Glutamatergic neuron (in vitro differentiated cells): ENCODE measurements around the gene SINHCAF. TPM values are rescaled to one million over a fixed set of nuclear protein-coding genes. Genes with fewer than 3 reads are reported as not detected.

Experiments used
- DNase-seq: peaks from one replicate; pipeline ENCODE4 v3.0.0; 2022
- H3K27ac Mint-ChIP-seq: one replicate; pipeline ENCODE4 v1.8.0; 2020; ENCODE audit warnings: mild to moderate bottlenecking, mixed read lengths, inconsistent platforms; ENCODE audit not compliant: unreplicated experiment
- H3K27me3 Mint-ChIP-seq: one replicate; pipeline ENCODE4 v1.8.0; 2020; ENCODE audit warnings: mild to moderate bottlenecking, moderate library complexity, mixed read lengths, inconsistent platforms; ENCODE audit not compliant: unreplicated experiment
- H3K36me3 Mint-ChIP-seq: one replicate; pipeline ENCODE4 v1.8.0; 2020; ENCODE audit warnings: mild to moderate bottlenecking, mixed read lengths, inconsistent platforms; ENCODE audit not compliant: unreplicated experiment
- H3K4me1 Mint-ChIP-seq: one replicate; pipeline ENCODE4 v1.8.0; 2020; ENCODE audit warnings: mild to moderate bottlenecking, low read depth, mixed read lengths, inconsistent platforms; ENCODE audit not compliant: unreplicated experiment
- H3K4me3 Mint-ChIP-seq: one replicate; pipeline ENCODE4 v1.8.0; 2020; ENCODE audit warnings: mild to moderate bottlenecking, mixed read lengths, inconsistent platforms; ENCODE audit not compliant: unreplicated experiment
- H3K9me3 Mint-ChIP-seq: one replicate; pipeline ENCODE4 v1.8.0; 2020; ENCODE audit warnings: mild to moderate bottlenecking, moderate library complexity, mixed read lengths, inconsistent platforms; ENCODE audit not compliant: unreplicated experiment
- CTCF ChIP-seq: fragments of 200-600 bp; sonication (generic); IDR thresholded peaks from one replicate; pipeline ENCODE4 v1.5.0; 2021; ENCODE audit not compliant: partially characterized antibody, unreplicated experiment
- total RNA-seq: library from RNA; stranded (reverse); fragmentation: NEBNext Ultra II Directional; extraction: Animal tissue kit (Norgen Biotek cat#: 25700); gene quantifications from one replicate; pipeline ENCODE4 v1.2.1, GENCODE V29; 2021; ENCODE audit not compliant: unreplicated experiment

SINHCAF gene
- total RNA-seq, 1 donor from 2014 or later: 149 TPM

GRCh38 chr12:31362115-31362758 lies 36.3 kb upstream of the SINHCAF start:
- TF ChIP-seq CTCF: no peak
- DNase-seq: no peak
- H3K4me3 Mint-ChIP-seq: no peak overlapping the region
- peaks cover 3% of the 10 kb centered on the region for H3K9me3 Mint-ChIP-seq
- no peak overlapping the region for H3K27ac Mint-ChIP-seq
- peaks cover 6% of the 10 kb centered on the region for H3K4me1 Mint-ChIP-seq
- H3K27me3 Mint-ChIP-seq: peaks cover 2% of the 10 kb centered on the region
- H3K36me3 Mint-ChIP-seq: no peaks in the 10 kb centered on the region

GRCh38 chr12:31361730-31362114 lies 35.8 kb upstream of the SINHCAF start:
- TF ChIP-seq CTCF: no peak
- H3K36me3 Mint-ChIP-seq: no peaks in the 10 kb centered on the region
- H3K4me3 Mint-ChIP-seq: no peak overlapping the region
- DNase-seq: no peak
- H3K27ac Mint-ChIP-seq: no peak overlapping the region
- H3K9me3 Mint-ChIP-seq: peaks cover 3% of the 10 kb centered on the region
- H3K27me3 Mint-ChIP-seq: peaks cover 2% of the 10 kb centered on the region
- H3K4me1 Mint-ChIP-seq: peaks cover 6% of the 10 kb centered on the region

GRCh38 chr12:31355747-31356107 lies 29.8 kb upstream of the SINHCAF start:
- H3K36me3 Mint-ChIP-seq: peaks cover 4% of the 10 kb centered on the region
- no peak overlapping the region for H3K27ac Mint-ChIP-seq
- no peak for TF ChIP-seq CTCF
- no peaks in the 10 kb centered on the region for H3K9me3 Mint-ChIP-seq
- H3K27me3 Mint-ChIP-seq: no peaks in the 10 kb centered on the region
- H3K4me1 Mint-ChIP-seq: peaks cover 6% of the 10 kb centered on the region
- H3K4me3 Mint-ChIP-seq: no peak overlapping the region
- no peak for DNase-seq

- Mint-ChIP-seq H3K27ac (no peak overlapping the region), H3K27me3 (peaks cover 3% of the 10 kb centered on the region), H3K9me3 (peaks cover 4% of the 10 kb centered on the region), H3K4me3 (no peak overlapping the region), H3K4me1 (peaks cover 5% of the 10 kb centered on the region), H3K36me3 (peaks cover 4% of the 10 kb centered on the region)
- DNase-seq: no peak
- TF ChIP-seq CTCF: no peak
Measured at GRCh38 chr12:31353750-31354708, 28.1 kb upstream of the SINHCAF start.

GRCh38 chr12:31346267-31346666 lies 20.3 kb upstream of the SINHCAF start:
- no peak overlapping the region for H3K27ac Mint-ChIP-seq
- DNase-seq: no peak
- TF ChIP-seq CTCF: no peak
- H3K27me3 Mint-ChIP-seq: peaks cover 3% of the 10 kb centered on the region
- no peaks in the 10 kb centered on the region for H3K4me1 Mint-ChIP-seq
- no peak overlapping the region for H3K4me3 Mint-ChIP-seq
- H3K9me3 Mint-ChIP-seq: peaks cover 6% of the 10 kb centered on the region
- H3K36me3 Mint-ChIP-seq: no peaks in the 10 kb centered on the region
